ENCODE measurements around the gene SNORC.
"Not testable (repeated sequence)": the region's sequence is repeated elsewhere in the genome, so short reads cannot be mapped to it uniquely, and the experiment has no call there.

SNORC gene

GRCh38 chr2:232898592-232899543 lies 28.8 kb downstream of the SNORC start:
- DNase-seq: no peak

GRCh38 chr2:232900811-232901735 lies 31.0 kb downstream of the SNORC start:
- no peak for DNase-seq

GRCh38 chr2:232901736-232902578 lies 31.9 kb downstream of the SNORC start:
- DNase-seq: no peak

- no peak for DNase-seq
Measured at GRCh38 chr2:232903989-232904388, 33.9 kb downstream of the SNORC start.

- not testable (repeated sequence) for DNase-seq
Measured at GRCh38 chr2:232906867-232907717, 37.0 kb downstream of the SNORC start.

GRCh38 chr2:232907718-232908085 lies 37.6 kb downstream of the SNORC start:
- not testable (repeated sequence) for DNase-seq

- DNase-seq: no peak
Measured at GRCh38 chr2:232908695-232909094, 38.6 kb downstream of the SNORC start.

- DNase-seq: no peak
Measured at GRCh38 chr2:232910376-232910775, 40.3 kb downstream of the SNORC start.

DNA sequence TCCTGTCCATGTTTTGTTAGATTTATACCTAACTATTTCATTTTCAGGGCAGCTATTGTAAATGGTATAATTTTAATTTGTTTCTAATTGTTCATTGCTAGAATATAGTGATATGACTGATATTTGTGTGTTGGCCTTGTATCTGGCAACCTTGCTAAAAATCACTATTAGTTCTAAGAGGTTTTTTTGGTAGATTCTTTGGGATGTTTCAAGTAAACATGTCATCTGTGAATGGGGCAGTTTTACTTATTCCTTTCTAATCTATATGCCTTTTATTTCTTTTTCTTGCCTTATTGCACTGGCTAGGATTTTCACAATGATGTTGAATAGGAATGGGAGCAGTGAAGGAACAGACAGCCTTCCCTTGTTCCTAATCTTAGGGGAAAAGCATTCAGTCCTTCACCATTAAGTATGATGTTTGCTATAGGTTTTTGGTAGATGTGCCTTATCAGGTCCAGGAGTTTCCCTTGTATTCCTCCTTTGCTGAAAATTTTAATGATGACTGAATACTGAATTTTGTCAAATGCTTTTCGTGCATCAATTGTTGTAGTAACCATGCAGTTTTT lies 41.7 kb downstream of the SNORC start:
- no peak for DNase-seq

DNA sequence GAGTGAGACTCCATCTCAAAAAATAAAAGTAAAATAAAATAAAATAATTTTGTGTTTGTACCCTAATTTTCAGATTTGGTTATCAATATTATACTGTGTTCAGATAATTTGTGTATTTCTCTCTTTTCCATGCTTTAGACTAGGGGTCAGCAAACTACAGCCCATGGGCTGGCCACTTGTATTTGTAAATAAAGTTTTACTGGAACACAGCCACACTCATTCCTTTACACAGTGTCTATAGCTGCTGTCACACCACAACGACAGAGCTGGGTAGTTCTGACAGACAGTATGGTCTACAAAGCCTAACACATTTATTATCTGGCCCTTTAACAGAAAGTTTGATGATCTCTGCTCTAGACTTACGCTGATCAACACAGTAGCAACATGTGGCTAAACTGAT lies 43.8 kb downstream of the SNORC start:
- DNase-seq: no peak

GRCh38 chr2:232919141-232919540 lies 49.1 kb downstream of the SNORC start:
- DNase-seq: no peak

GRCh38 chr2:232920055-232920454 lies 50.0 kb downstream of the SNORC start:
- no peak for DNase-seq

DNA sequence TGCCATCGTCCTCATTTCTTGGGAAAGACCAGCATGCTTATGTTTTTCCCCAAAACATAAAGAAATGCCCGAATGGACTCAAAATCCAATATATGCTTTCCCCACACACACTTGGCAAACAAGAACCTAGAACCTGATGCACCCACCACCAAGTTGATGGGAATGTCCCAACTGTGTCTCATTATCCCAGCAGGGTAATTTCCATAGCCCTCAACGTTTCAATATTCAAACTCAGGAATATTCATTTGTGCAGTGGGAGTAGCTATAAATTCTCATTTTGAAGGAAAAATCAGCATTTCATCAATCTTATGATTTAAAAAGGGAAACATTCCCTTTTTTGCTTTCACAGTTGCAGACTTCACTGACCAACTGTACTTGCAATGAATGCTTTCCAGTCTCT lies 50.7 kb downstream of the SNORC start:
- DNase-seq: no peak

DNA sequence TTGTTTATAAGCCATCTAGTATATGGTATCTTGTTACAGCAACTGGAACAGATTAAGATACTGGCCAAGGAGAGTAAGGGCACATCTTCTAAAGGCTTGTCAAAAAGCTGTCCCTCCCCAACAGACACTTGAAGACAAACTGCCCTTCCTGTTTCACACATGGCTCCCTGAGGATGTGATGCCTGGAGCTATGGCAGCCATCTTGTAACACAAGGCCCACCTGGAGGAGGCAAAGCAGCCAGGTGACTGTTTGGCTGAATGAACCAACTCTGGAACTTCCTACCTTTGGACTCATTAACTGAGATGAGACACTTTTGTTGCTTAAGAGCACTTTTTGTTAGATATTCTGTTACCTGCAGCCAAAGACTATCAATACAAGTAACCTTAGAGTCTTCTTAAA lies 54.4 kb downstream of the SNORC start:
- no peak for DNase-seq

DNA sequence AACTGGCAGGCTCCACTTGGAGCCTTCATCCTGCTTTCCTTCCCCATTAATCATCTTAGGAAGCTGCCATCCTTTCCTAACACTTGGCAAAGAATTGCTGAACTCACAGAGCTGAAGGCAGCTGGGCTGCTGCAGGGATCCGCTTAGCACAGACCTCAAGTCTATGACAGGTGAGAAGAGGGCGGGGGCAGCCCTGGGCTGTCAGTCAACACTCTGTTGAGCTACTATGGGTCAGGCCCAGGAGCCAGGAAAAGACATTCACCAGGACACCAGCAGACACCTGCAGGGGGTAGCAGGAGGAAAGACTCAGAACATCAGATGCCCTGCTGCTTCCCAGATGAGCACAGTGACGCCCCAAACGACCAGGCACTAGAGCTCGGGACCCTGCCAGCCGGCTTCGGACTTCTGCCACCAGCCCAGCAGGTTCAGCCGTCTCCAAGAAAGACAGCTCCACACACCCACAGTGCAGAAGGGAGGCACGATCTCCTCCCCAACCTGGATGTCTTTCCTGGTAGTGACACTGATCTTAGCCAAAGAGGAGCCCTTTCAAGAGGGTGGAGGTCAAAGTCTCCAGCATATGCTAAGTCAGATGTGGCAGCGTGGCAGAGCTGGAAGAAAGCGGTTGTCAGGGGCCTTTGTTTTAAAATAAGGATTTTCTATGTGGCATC lies 55.2 kb downstream of the SNORC start:
- no peak for DNase-seq

- DNase-seq: no peak
Measured at GRCh38 chr2:232925821-232926156, 55.7 kb downstream of the SNORC start.

DNA sequence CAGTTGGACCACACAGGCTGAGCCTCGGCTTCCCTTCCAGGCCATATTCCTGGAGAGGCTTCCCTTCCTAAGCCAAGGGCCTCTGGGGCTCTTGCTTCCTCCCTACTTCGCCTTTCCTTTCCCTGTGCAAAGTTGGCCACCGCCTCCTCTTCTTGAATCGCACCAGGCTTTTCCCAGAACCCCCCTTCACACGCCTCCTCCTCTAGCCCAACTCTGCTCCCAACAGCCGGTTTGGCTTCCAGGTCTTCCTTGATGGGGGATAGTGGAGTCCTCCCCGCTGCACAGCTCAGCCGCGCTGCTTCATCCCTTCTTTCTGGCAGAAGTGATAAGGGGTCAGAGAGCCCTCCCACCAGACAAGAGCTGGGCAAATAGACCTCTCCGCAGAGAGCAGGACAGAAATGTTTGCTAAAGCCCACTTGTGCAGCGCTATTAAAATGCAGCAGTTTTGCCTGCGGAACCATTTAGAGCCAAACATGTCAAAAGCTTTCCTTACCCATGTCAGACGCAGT lies 56.4 kb downstream of the SNORC start:
- no peak for DNase-seq

DNA sequence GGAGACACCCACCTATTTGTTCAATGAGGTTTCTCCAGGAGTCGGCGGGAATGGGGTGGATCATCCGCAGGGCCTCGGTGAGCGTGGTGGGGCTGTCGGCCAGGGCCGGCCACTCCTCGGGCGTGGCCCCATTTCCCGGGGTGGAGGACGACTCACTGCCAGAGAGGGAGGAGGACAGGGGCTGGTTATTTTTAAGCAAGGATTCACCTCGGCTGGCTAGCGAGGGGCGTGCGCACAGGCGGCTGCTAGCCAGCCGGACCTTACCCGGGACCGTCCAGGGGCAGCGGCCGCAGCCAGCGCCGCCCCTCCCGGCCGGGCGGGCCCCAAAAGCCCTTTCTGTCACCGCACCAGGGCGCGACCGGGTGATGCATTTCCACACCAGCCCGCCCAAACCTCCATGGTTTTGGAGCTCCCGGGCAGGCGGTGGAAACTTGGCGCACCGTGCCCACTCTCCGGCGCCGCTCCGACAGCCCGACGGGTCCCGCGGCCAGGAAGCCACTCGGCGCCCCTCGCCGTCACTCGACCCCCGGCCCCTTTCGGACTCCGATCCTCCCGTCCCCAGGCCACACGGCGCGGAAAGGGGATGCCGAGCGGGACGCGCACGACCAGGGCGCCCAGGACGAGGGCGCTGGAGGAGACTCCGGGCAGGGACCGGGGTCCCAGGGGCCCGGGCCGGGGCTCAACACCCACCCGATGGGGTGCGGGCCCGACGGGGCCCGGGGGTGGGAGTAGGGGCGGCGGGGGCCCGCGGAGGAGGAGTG lies 57.1 kb downstream of the SNORC start:
- DNase-seq: no peak

- DNase-seq: no peak
Measured at GRCh38 chr2:232927793-232928550, 57.9 kb downstream of the SNORC start.

All from activated T-cell treated with anti-CD3 and anti-CD28 coated beads for 4 hours (primary cell).